ENCODE results near the gene SKAP1.

DNA sequence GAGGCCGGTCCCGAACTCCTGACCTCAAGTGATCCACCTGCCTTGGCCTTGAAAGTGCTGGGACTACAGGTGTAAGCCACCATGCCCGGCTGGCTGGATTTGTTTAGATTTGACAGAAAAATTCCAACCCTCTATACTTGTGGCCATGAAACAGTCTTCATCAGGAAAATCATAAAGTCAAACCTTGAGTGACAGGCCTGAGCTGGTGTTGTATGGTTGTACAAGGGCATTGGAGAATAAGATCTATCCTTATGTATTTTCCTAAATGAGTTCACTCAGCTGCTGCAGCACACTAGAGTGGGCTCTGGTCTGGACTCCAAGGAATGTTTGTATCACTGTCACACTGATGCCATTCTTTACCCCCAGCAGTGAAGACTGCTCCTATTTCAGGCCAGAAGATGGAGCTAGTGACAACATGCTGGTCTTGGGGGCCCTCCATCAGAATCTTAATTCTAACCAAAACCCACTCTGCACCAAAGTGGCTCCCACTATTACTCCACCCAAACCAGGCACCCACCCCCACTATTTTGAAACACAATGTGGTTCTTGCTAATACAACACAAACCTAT lies 295.0 kb downstream of the SKAP1 start:
- TF ChIP-seq, protein P1, sequence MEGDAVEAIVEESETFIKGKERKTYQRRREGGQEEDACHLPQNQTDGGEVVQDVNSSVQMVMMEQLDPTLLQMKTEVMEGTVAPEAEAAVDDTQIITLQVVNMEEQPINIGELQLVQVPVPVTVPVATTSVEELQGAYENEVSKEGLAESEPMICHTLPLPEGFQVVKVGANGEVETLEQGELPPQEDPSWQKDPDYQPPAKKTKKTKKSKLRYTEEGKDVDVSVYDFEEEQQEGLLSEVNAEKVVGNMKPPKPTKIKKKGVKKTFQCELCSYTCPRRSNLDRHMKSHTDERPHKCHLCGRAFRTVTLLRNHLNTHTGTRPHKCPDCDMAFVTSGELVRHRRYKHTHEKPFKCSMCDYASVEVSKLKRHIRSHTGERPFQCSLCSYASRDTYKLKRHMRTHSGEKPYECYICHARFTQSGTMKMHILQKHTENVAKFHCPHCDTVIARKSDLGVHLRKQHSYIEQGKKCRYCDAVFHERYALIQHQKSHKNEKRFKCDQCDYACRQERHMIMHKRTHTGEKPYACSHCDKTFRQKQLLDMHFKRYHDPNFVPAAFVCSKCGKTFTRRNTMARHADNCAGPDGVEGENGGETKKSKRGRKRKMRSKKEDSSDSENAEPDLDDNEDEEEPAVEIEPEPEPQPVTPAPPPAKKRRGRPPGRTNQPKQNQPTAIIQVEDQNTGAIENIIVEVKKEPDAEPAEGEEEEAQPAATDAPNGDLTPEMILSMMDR (conservative IDR thresholded peaks at IDR 0.05) = no peak
- no peak for TF ChIP-seq EZH2 (IDR thresholded peaks at IDR 0.05; ENCODE audit: low read depth)
